Measurements from ENCODE around the gene LRRN2.

LRRN2 gene

GRCh38 chr1:204598319-204598969, 87.1 kb downstream of the LRRN2 start:
- FAIRE-seq: no peak

DNA sequence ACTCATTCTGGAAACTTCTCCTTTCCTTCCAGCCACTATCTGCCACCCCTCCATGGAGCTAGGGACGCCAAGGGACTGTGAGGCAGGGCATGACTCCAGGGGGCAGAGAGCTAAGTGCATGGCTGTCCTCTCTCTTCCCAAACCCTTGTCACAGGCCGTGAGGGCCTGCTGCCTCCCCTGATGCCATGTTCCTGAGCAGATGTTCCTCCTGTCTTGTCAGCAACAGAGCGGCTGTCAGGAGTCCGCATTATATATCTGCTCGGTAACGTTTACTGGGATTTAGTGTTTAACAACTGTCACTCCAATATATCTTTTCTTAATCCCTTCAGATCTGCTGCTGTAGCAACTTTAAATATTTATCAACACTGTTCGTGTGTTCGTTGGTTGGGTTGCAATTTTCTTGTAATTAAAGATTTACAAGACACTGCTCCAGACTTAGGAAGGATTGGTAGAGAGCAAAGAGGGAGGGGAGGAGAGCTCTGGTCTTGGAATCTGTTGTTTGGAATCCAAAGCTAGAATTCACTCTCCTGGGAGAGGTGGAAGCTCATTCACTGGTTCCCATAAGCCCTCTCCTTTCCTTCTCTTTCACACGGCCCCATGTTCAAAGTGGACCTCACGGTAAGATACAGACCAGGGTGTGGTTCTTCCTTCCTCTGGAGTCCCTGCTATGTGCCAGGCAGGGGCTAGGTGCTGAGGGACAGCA, 93.1 kb downstream of the LRRN2 start:
- FAIRE-seq: no peak

DNA sequence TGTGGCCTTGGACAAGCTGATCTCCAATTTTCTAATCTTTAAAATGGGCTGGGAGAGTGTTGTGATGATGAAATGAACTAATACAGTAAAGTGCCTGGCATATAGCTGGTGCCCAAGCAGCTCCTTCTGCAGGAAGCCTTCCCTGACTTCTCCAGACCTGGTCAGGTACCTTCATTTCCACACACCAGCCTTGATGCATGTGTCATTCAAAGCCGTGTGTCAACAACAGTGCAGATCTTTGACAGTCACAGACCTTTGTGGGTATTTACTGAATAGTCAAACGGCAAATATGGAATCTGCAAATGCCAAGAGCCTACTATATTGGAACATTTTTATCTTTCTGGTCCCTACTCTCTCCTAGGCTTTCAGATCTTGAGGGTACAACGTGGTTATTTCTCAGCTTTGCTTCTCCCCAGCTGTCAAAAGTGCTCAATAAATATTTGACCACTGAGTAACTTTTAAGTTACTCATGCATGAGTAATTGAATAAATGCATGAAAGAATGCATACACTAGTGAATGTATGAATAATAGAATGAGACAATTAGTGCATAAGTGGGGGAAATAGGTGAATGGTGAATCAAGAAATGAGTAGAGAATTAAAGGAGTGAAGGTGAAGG, 94.0 kb downstream of the LRRN2 start:
- FAIRE-seq: no peak

DNA sequence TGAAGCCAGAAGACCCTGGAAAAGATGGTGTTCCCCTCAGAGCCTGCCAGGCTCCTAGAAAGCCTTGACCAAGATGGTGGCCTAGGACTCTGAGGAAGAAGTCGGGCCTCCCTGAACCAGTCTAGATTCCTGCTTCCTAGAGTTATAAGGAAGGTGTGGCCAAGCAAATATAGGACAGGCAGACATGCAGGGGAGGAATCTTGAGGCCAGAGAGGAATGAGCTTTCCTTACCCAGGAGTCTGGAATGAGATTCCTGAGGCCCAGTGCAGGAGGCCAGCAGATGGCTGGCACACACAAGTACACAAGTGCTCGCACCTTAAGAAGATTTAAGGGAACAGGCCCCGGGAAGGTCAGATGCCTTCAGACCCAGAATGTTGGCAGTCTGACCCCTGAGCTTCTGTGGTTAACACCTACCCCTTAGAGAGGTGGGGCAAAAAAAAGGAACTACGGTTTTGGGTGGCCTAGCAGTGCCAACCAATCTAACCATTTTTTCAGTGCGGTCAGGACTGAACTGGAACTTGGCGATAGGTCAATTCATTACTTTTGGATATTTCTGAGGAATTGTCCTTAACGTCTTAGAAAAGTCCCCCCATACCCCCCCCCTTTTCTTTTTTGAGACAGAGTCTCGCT, 96.0 kb downstream of the LRRN2 start:
- no peak for FAIRE-seq

GRCh38 chr1:204588826-204589225, 96.7 kb downstream of the LRRN2 start:
- no peak for FAIRE-seq

DNA sequence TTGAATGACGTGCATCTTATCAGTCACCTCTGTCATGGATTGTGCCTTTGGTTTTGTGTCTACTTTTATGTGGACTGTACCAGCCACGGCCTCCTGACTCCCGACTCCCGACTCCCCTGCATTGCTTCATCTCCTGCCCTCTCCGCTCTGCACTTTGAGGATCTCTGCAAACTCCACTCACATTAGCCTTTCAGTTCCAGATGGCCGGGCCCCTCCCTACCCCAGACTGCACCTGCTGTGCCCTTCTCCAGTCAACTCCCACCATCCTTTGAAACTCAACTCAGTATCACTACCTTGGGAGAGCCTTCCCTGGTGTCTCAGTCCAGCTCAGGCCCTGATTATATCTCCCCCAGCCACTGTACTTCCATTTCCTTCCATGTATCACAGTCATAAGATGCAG, 97.9 kb downstream of the LRRN2 start:
- FAIRE-seq: no peak

DNA sequence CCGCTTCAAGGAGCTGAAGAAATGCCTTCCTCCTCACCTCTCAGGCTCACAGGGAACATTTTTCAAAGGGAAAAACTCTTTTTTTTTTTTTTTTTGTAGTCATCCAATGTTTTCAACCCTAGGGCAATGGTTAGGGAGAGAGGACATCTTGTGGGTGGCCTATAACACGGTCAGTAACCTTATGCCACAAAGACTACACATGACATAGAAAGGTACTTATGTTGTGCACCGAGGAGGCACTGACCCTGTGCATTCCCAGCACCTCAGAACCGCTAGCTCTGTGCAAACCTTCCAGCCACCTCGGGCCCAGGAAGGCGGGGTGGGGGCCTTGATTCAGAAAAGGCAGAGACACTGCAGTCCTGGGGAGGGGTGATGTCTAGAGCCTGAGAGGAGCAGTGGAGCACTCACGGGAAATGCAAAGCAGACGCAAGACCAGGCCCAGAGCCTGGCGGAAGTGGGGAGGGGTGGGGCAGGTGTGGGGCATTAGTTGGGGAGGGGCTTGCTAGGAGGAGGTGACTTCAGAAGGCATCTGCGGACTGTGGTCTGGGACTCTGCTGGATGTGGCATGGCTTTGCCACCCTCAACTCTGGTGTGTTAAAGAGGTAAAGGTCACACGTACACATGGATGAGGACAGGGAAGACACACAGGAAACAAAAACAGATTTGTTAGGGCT, 100.7 kb downstream of the LRRN2 start:
- no peak for FAIRE-seq

- no peak for FAIRE-seq
Measured at GRCh38 chr1:204583909-204584632, 101.5 kb downstream of the LRRN2 start.

DNA sequence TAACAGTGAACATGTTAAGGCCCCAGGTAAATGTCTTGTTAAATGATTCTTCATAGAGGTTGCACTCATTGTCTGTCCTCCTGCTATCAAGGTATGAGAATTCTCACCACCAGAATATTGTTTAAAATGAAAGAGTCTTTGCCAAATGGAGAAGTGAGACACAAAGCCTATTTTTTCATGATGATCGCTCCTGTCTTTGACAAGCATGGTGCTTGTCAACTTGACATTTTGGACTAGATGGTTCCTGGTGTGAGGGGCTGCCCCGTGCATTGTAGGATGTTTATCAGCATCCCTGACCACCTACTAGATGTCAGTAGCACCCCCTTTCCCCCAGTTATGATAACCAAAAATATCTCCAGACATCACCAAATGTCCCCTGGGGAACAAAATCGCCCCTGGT, 103.8 kb downstream of the LRRN2 start:
- FAIRE-seq: no peak

GRCh38 chr1:204580862-204581261, 104.7 kb downstream of the LRRN2 start:
- no peak for FAIRE-seq

DNA sequence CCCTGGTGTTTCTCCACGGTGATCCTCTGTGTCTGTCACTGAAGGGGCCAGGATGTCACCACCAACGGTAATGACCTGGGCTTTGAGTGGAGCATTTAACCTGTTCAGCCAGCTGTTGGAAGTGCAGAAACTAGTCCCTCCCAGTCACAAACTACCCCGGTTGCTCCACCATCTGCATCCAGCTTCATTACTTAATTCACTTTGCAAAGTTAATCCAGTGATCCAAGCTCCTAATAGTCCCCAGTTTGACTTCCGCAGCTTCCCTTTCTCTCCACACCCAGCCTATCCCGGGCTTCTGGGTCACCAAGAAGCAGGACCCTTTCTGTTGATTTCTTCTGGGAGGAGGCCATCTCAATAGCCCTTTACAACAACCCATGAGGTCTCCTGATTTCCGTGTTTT, 105.9 kb downstream of the LRRN2 start:
- FAIRE-seq: no peak

- no peak for FAIRE-seq
Measured at GRCh38 chr1:204578867-204579664, 106.5 kb downstream of the LRRN2 start.

DNA sequence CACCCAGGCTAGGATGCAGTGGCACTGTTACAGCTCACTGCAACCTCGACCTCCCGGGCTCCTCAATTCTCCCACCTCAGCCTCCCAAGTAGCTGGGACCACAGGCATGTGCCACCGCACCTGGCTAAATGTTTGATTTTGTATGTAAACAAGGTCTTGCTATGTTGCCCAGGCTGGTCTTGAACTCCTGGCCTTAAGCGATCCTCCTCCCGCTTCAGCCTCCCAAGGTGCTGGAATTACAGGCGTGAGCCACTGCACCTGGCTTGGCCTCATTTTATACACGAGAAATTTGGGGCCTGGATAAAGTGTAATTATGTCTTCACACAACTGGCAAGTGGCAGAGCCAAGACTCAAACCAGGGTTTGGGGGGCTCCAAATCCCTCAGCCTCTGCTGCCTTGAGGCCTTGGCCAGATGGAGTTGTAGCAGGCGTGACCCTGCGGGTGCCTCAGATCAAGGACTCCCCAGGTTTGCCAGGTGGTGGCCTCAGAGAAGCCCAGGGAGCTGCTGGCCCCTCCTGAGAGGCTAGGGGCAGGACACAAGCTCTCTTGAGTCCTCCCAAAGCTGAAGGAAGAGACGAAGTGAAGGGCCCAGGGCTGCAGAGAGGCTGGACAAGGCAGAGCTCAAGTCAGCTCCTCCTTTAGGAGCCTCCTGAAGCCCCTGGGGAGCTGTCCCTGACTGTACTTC, 107.6 kb downstream of the LRRN2 start:
- FAIRE-seq: no peak

- FAIRE-seq: no peak
Measured at GRCh38 chr1:204576422-204576821, 109.1 kb downstream of the LRRN2 start.

- no peak for FAIRE-seq
Measured at GRCh38 chr1:204575221-204576190, 110.0 kb downstream of the LRRN2 start.

- no peak for FAIRE-seq
Measured at GRCh38 chr1:204574865-204575163, 110.7 kb downstream of the LRRN2 start.

DNA sequence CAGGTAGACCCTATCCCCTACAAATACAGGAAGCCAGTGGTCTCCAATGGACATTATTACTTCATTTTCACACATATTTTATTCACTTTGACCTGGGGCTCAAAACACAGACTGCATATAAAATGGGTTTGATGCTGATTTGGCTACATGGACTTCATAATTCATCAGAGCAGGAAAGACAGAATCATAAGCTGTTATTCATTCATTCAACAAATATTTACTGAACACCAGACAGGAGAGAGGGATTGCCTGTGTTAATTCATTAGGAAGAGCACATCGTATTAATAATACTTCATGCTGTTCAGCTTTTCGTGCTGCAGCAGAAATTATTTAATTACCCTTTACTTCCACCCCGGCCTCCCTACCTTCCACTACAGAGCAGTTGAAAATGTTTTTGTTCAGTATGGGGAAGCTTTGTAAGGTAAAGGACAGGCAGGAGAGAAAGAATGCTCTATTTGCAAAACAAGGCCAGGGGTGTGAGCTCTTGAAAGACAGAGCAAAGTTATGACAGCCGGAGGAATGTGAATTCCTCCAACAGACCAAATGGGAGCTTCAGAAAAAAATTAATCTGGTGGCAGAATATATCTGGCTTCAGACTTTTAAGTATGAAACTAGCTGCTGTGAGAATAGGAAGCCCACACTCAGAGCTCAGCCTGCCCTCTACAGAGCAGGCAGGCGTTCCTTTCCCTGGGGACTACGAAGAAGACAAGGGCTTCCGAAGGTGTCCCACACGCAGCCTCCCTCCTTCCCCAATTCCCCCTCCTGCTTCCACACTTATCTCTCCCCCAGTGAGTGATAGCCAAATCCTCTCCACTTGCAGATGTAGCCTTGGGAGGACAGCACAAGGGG, 111.3 kb downstream of the LRRN2 start:
- FAIRE-seq: no peak

DNA sequence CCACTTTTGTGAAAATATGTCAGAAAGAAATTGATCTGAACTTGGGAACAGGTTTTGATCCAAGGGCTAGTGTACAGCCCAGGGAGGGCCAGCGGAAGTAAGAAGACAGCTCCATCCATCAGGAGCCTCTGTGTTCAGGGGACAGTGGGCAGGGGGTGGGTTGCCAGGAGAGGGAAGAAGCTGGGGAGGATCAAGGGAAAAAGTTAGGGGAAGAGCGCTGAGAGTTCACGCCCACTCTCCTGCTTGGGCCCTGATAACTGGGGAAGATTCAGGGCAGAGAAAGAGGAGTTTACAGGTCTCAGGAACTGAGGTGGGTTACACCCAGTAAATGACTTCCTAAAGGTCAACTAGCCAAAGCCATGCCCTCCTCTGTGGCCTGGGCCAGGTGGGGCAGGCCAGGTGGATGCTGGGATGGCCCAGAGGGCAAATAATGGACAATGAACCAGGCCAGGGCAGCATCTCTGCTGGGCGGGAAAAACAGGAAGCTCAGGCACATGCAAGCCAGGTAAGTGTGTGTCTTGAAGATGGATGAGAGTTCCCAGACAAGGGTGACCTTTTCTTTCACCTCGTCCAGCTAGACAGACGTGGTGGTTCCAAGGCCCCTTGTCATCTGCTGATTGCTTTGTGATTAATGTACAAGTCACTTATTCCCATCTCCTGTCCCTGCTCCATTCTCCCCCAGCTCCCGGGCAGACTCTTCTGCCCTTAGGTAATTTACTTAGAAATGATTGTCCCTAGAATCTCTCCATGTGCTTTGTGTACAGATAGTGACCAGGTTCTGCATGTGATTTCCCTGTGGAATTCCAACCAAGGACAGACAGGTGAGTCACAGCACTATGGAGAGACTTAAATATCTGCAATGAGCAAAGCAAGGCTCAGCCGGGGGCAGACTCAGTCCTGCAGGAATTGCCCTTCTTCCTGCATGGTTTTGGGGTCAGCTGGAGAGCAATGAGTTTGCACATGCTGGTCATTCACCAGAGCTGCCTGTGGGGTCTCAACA, 112.3 kb downstream of the LRRN2 start:
- no peak for FAIRE-seq
